Breast epithelium (tissue), 4 donors: Measurements from ENCODE around the gene RGPD3. TPM values are rescaled to one million over a fixed set of nuclear protein-coding genes. Genes with fewer than 3 reads are reported as not detected.

Source experiments
- DNase-seq, 2 donors: peaks; one replicate each; pipeline ENCODE4 v3.0.0-alpha.2; 2019; ENCODE audit warnings: low spot score in 2 of 2
- H3K27ac ChIP-seq, 2 donors: fragments of 200-600 bp; sonication (generic) in 1 of 2; one replicate each; pipeline ENCODE4 v1.5.1; 2016 to 2019; ENCODE audit warnings: mild to moderate bottlenecking in 1 of 2
- H3K27me3 ChIP-seq, 2 donors: fragments of 200-600 bp; sonication (generic) in 1 of 2; one replicate each; pipeline versions ENCODE4 v1.5.1 to v1.6.0; 2017 to 2019; ENCODE audit warnings: control low read depth in 1 of 2, mild to moderate bottlenecking in 1 of 2
- H3K36me3 ChIP-seq: fragments of 200-600 bp; one replicate; pipeline ENCODE4 v1.5.1; 2019
- H3K4me1 ChIP-seq, 2 donors: fragments of 200-600 bp; sonication (generic); one replicate each; pipeline ENCODE4 v1.5.1; 2016 to 2019; ENCODE audit warnings: control low read depth in 1 of 2
- H3K4me3 ChIP-seq, 3 donors: fragments of 200-600 bp; sonication (generic); 1 replicate in 2 of 3; 2 replicates in 1 of 3; pipeline ENCODE4 v1.5.1; 2016 to 2019; ENCODE audit warnings: mild to moderate bottlenecking in 3 of 3, moderate library complexity in 2 of 3
- H3K9me3 ChIP-seq, 2 donors: fragments of 200-600 bp; sonication (generic) in 1 of 2; one replicate each; pipeline ENCODE4 v1.5.1; 2016 to 2019; ENCODE audit warnings: control low read depth in 1 of 2
- CTCF ChIP-seq, 3 donors: fragments of 450-650 bp; IDR thresholded peaks; one replicate each; pipeline ENCODE4 v1.5.1; 2016 to 2017; ENCODE audit warnings: antibody characterized with exemption in 3 of 3, mild to moderate bottlenecking in 3 of 3, moderate library complexity in 3 of 3
- POLR2A ChIP-seq: fragments of 450-650 bp; IDR thresholded peaks from one replicate; pipeline ENCODE4 v1.6.1; 2016; ENCODE audit warnings: antibody characterized with exemption, mild to moderate bottlenecking, moderate library complexity
- POLR2AphosphoS5 ChIP-seq, 3 donors: sonication (generic); formaldehyde crosslinking; IDR thresholded peaks; one replicate each; pipeline ENCODE4 v1.6.1; 2017; ENCODE audit warnings: antibody characterized with exemption in 3 of 3
- intact Hi-C: fragments of 100-400 bp; cut with DNase I; formaldehyde crosslinking; loops from one replicate; pipeline ENCODE4 v1.15.1; 2023; ENCODE audit warnings: low total_unique reads
- total RNA-seq, 3 donors: library from RNA; depleted of rRNA; stranded (reverse); fragments of >200 nt; gene quantifications; one replicate each; pipeline ENCODE4 v1.1.0, GENCODE V29; 2016

The RGPD3 gene
- total RNA-seq, 3 donors from 2014 or later: 0.80 to 2.2 (median 1.6) TPM

- H3K4me1 ChIP-seq: no peaks in the 10 kb centered on the region
- intact Hi-C loops: no loop called here
- no peaks in the 10 kb centered on the region for H3K36me3 ChIP-seq
- H3K27me3 ChIP-seq: no peaks in the 10 kb centered on the region
- H3K27ac ChIP-seq: no peak overlapping the region
- DNase-seq: no peak
- no peaks in the 10 kb centered on the region for H3K9me3 ChIP-seq
- H3K4me3 ChIP-seq: no peak overlapping the region
- TF ChIP-seq CTCF (IDR thresholded peaks at IDR 0.05): no peak
- no peak for TF ChIP-seq POLR2A
- TF ChIP-seq POLR2AphosphoS5 (IDR thresholded peaks at IDR 0.05): no peak
Measured at GRCh38 chr2:106366204-106366885, 101.9 kb downstream of the RGPD3 start.

- intact Hi-C loops: no loop called here
- no peak for DNase-seq
- no peaks in the 10 kb centered on the region for H3K36me3 ChIP-seq
- H3K4me1 ChIP-seq: no peaks in the 10 kb centered on the region
- no peak overlapping the region for H3K4me3 ChIP-seq
- no peaks in the 10 kb centered on the region for H3K27me3 ChIP-seq
- H3K27ac ChIP-seq: no peak overlapping the region
- no peaks in the 10 kb centered on the region for H3K9me3 ChIP-seq
- TF ChIP-seq POLR2A: no peak
- TF ChIP-seq CTCF (IDR thresholded peaks at IDR 0.05): no peak
- no peak for TF ChIP-seq POLR2AphosphoS5 (IDR thresholded peaks at IDR 0.05)
Measured at GRCh38 chr2:106363791-106364190, 104.4 kb downstream of the RGPD3 start.

GRCh38 chr2:106362789-106363188, 105.4 kb downstream of the RGPD3 start:
- Histone ChIP-seq H3K27ac (no peak overlapping the region), H3K36me3 (no peaks in the 10 kb centered on the region), H3K27me3 (no peaks in the 10 kb centered on the region), H3K4me1 (no peaks in the 10 kb centered on the region), H3K4me3 (no peak overlapping the region), H3K9me3 (no peaks in the 10 kb centered on the region)
- no peak for DNase-seq
- TF ChIP-seq CTCF (IDR thresholded peaks at IDR 0.05) (no peak), POLR2A (no peak), POLR2AphosphoS5 (IDR thresholded peaks at IDR 0.05) (no peak)
- intact Hi-C loops: no loop called here

- no peaks in the 10 kb centered on the region for H3K4me1 ChIP-seq
- no peaks in the 10 kb centered on the region for H3K36me3 ChIP-seq
- DNase-seq: no peak
- H3K9me3 ChIP-seq: no peaks in the 10 kb centered on the region
- intact Hi-C loops: no loop called here
- no peak overlapping the region for H3K4me3 ChIP-seq
- no peaks in the 10 kb centered on the region for H3K27me3 ChIP-seq
- no peak overlapping the region for H3K27ac ChIP-seq
- TF ChIP-seq CTCF (IDR thresholded peaks at IDR 0.05) (no peak), POLR2A (no peak), POLR2AphosphoS5 (IDR thresholded peaks at IDR 0.05) (no peak)
Measured at GRCh38 chr2:106359512-106359911, 108.7 kb downstream of the RGPD3 start.

GRCh38 chr2:106358521-106358920, 109.7 kb downstream of the RGPD3 start:
- Histone ChIP-seq H3K4me1 (no peaks in the 10 kb centered on the region), H3K4me3 (no peak overlapping the region), H3K9me3 (no peaks in the 10 kb centered on the region), H3K27ac (no peak overlapping the region), H3K36me3 (no peaks in the 10 kb centered on the region), H3K27me3 (no peaks in the 10 kb centered on the region)
- DNase-seq: no peak
- TF ChIP-seq POLR2AphosphoS5 (IDR thresholded peaks at IDR 0.05) (no peak), POLR2A (no peak), CTCF (IDR thresholded peaks at IDR 0.05) (no peak)
- intact Hi-C loops: no loop called here
